ENCODE measurements around the gene GGTLC2.

The GGTLC2 gene

DNA sequence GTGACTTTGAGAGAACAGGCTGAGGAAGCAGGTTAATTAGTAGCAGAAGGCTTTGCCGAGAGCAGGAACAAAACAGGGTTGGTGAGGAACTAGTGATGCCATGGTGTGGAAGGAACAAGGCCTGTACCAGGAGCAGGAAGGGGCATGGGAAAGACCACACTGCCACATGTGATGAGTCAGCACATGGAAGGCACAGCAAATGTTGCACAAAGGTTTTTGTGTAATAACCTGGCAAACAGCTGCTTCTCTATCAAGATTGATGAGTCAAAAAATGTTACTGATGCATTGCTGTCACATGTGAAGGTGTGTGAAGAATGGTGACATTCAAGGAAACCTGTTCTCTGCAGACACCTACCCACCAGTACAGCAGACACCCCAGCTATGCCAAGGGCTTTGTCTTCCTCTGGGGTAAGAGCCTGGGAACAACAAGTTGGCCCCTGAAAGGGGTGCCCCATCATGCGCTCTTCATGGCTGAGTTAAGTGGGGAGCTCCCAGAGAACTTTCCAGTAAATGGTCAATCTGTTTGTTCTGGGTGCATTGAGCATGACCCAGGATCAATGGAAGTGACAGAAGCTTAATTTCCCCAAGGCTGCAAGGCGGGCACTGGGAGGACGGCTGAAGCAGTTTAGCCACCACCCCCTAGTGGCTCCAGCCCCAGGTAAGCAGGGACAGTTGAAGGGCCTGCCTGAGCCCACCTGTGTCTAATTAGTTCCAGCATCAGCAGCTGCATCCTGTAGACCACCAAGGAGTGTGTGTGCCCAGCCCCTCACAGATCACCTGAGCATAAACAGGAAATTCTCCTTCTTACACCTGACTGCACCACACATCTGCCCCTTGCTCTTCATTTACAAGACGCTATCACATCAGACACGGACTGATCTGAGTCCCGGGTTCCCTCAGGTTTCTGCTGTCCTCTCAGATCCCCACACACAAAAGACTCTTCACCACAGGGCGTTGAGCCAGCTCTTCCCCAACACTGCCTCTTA is 47.6 kb downstream of the GGTLC2 start:
- TF ChIP-seq, protein P1, sequence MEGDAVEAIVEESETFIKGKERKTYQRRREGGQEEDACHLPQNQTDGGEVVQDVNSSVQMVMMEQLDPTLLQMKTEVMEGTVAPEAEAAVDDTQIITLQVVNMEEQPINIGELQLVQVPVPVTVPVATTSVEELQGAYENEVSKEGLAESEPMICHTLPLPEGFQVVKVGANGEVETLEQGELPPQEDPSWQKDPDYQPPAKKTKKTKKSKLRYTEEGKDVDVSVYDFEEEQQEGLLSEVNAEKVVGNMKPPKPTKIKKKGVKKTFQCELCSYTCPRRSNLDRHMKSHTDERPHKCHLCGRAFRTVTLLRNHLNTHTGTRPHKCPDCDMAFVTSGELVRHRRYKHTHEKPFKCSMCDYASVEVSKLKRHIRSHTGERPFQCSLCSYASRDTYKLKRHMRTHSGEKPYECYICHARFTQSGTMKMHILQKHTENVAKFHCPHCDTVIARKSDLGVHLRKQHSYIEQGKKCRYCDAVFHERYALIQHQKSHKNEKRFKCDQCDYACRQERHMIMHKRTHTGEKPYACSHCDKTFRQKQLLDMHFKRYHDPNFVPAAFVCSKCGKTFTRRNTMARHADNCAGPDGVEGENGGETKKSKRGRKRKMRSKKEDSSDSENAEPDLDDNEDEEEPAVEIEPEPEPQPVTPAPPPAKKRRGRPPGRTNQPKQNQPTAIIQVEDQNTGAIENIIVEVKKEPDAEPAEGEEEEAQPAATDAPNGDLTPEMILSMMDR (conservative IDR thresholded peaks at IDR 0.05; ENCODE audit: low read depth) = no peak
- DNase-seq (ENCODE audit: low spot score) = no peak
- ChIA-PET POLR2A (ENCODE audit: low non-redundant PET) (no interaction called here), CTCF (interaction anchor here (0.6 to 1.1 kb wide), 2 partner anchors 111 to 116 kb away, joined by 3 read pairs; no protein-coding TSS in a partner anchor)
- no peak overlapping the region for H3K27ac ChIP-seq

DNA sequence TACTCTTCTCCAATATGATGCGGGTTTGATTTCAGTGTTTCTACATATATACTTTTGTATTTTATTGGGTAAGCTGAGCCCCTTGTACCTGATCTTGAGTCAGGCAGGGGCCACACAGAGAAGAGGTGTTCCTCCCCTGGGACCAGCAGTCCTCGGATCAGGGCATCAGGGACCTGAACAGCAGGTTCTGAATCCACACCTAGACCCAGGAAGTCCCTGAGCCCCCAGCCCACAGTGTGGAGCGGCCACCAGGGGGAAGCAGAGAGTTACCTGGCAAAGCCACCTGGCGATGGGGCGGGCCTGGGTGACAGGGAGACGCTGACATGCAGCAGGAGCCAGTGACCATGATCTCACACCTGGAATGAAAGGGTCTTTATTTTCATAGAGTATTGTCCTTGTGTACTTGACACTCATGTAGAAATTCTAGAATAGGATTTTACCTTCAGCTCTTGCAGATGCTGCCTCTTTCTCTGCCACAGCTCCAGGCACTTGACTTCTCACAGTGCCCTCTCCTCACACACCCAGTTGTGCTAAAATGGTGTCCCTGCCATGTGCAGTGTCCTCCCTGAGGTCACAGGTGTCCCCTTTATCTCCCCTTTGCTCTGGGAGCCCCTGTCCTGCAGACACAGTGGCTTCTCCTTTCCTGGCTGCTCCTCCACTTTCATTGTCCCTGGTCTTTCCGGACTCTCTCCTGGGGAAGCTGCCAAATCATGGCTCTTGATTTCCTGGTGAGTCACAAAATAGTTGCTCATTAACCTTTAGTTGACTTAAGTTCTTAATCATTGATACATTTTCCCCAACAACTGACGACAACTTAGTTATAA is 48.5 kb downstream of the GGTLC2 start:
- DNase-seq (ENCODE audit: low spot score) = peak; percentile 23
- TF ChIP-seq, protein P1 (conservative IDR thresholded peaks at IDR 0.05; ENCODE audit: low read depth) = peak; percentile 47
- POLR2A ChIA-PET (ENCODE audit: low non-redundant PET) = no interaction called here
- CTCF ChIA-PET = interaction anchor here (0.6 to 1.1 kb wide), 2 partner anchors 112 to 117 kb away, joined by 3 read pairs; no protein-coding TSS in a partner anchor
- no peak overlapping the region for H3K27ac ChIP-seq

DNA sequence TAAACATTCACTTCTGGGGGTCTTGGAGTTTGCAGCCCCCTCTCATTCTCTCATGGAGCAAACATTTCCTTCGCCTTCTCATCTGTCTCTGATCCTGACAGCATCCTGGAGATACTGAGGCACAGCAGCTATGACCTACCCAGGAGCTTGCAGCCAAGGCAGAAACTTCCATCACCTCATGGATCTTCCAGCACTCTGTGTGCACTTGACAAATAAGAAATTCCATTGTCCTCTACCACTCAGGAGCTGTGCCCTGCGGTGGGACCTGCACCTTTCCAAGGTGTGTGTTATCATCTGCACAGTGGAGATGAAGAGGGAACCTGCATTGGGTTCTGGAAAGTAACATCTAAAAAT is 49.1 kb downstream of the GGTLC2 start:
- ChIA-PET CTCF (no interaction called here), POLR2A (ENCODE audit: low non-redundant PET) (no interaction called here)
- TF ChIP-seq, protein P1 (conservative IDR thresholded peaks at IDR 0.05; ENCODE audit: low read depth) = no peak
- DNase-seq (ENCODE audit: low spot score) = no peak
- H3K27ac ChIP-seq = no peak overlapping the region

DNA sequence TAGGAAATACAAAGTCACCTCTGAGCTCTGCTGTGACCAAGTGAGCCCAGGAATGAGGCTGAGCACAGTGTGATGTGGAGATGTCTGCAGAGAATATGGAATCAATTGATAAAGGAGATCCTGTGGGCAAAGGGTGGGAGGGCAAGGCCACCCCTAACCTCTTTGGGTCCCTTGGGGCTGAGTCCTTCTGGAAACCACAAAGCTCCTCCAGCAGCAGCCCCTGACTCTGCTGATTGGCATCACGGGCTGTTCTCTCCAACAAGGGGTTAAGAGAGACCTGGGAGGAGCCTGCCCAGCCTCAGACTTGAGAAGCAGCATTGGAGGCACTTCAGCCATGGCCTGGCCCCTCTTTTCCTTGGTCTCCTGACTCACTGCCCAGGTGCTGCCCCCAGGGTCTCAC is 49.7 kb downstream of the GGTLC2 start:
- POLR2A ChIA-PET (ENCODE audit: low non-redundant PET) = no interaction called here
- H3K27ac ChIP-seq = no peak overlapping the region
- TF ChIP-seq, protein P1 (conservative IDR thresholded peaks at IDR 0.05; ENCODE audit: low read depth) = no peak
- CTCF ChIA-PET = no interaction called here
- no peak for DNase-seq (ENCODE audit: low spot score)

DNA sequence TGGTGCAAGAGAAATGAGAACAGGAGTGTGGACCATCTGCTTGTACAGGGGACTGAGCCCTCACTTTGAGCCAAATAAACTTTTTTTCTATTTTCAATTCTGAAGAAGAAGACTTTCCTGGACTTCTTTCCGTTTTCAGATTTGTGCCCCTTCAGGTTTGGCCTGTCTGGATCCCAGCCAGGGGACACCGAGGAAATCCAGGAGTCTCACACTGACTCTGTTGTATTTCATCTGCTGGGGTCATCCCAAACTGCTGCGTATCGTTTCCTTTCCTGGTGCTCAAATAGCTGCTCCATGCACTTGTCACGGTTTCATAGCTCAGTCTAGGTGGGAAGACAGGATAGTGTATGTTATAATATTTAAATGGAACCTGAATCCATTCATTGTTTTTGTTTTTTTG is 51.7 kb downstream of the GGTLC2 start:
- ChIA-PET POLR2A (ENCODE audit: low non-redundant PET) (no interaction called here), CTCF (interaction anchor here (0.7 kb wide), 1 partner anchor 86 kb away, joined by 3 read pairs; no protein-coding TSS in a partner anchor)
- TF ChIP-seq, protein P1 (conservative IDR thresholded peaks at IDR 0.05; ENCODE audit: low read depth) = no peak
- no peak for DNase-seq (ENCODE audit: low spot score)
- no peak overlapping the region for H3K27ac ChIP-seq

All from RWPE1 (cell line).